Activated CD4-positive, alpha-beta T cell treated with anti-CD3 and anti-CD28 coated beads for 48 hours (primary cell): Measurements from ENCODE around the gene C16orf90.
"Not testable (repeated sequence)": the region's sequence is repeated elsewhere in the genome, so short reads cannot be mapped to it uniquely, and the experiment has no call there.

ENCODE experiments used
- DNase-seq: peaks from one replicate; pipeline ENCODE4 v3.0.0-alpha.2; 2020

Gene C16orf90

GRCh38 chr16:3482659-3483241 is 12.5 kb downstream of the C16orf90 start:
- no peak for DNase-seq

- DNase-seq = no peak
Measured at GRCh38 chr16:3481696-3482658, 13.3 kb downstream of the C16orf90 start.

DNA sequence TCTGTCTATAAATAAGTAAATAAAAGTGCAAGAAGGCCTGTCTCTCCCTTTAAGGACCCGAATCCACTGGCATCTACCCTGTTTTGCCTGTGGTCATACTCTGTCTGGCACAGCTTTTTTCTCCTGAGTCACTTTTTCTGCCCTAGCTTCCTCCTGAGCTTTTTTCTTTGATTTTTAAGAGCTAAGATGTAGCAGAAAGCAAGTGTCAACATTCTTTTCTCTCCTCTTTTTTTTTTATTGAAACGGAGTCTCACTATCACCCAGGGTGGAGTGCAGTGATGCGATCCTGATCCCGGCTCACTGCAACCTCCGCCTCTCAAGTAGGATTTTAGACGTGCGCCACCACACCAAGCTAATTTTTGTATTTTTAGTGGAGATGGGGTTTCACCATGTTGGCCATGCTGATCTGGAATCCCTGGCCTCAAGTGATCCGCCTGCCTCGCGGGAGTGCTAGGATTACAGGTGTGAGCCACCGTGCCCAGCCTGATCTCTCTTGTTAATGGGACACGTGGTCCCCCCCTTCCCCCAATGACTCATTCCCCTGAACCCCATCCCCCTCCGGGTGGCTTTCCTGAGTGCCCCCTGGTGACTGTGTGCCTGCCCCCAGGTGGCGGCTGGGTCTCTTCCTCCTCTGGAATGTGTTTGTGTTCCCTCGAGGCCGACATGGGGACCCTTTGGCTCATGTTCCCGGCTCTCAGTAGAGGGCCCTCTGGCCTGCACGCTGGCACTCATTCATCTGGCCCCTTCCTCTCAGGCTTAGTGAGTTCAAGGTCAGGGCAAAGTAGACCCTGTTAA is 14.2 kb downstream of the C16orf90 start:
- no peak for DNase-seq

DNA sequence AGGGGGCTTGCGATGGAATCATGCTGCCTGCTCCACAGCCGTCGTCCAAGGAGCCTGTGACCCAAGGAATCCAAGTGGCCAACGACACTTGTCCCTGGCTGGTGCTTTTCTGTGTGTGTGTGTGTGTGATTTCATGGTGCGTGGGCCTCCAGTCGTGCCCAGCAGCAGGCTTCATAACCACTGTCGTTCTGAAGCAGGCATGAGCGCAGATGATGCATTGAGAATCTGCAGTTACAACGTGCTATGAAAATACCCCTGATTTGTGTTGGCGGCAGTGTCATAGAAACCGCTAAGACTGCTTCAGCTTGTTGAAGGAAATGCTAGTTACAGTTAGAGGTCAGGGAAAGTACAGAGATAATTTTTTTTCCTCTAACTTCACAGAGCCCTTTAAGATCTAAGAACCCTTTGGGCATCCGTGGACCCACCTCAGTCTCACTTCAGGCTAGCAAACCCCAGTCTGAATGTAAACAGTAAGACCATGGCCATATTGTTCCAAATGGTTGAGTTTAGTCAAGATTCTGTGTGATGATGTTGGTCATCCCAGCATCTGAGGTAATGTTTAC is 15.6 kb downstream of the C16orf90 start:
- no peak for DNase-seq

DNA sequence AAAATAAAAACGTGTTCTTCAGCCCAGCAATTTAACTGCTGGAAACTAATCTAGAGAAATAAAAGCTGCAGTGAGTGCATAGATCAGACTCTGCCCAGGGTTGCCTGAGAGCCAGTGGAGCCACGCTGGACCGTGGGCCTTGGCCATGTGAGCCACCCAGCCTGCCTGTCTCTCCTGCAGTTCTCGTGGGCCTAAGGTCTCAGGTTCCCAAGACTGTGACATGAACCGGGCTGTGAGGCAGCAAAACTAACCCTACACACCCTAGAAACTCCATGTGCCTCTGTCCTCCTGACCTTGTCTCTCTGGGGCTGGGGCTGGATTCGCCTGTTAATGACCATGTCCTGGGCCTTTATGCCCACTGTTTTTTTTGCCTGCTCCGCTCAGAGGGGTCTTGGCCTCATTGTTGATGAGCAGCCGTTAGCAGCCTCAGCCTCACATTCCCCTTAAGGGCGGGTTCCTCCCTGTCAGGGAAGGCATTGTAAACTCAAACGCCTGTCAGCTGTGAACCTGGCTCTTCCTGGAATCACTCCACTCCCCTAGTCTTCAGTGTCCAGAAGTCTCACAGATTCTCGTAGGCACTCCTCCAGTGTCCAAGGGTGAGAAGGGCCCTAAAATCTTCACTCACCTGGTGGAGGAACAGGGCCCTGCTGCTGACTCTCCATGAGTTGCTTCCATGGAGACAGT is 16.9 kb downstream of the C16orf90 start:
- no peak for DNase-seq

GRCh38 chr16:3476409-3476808 is 18.9 kb downstream of the C16orf90 start:
- DNase-seq = no peak

DNA sequence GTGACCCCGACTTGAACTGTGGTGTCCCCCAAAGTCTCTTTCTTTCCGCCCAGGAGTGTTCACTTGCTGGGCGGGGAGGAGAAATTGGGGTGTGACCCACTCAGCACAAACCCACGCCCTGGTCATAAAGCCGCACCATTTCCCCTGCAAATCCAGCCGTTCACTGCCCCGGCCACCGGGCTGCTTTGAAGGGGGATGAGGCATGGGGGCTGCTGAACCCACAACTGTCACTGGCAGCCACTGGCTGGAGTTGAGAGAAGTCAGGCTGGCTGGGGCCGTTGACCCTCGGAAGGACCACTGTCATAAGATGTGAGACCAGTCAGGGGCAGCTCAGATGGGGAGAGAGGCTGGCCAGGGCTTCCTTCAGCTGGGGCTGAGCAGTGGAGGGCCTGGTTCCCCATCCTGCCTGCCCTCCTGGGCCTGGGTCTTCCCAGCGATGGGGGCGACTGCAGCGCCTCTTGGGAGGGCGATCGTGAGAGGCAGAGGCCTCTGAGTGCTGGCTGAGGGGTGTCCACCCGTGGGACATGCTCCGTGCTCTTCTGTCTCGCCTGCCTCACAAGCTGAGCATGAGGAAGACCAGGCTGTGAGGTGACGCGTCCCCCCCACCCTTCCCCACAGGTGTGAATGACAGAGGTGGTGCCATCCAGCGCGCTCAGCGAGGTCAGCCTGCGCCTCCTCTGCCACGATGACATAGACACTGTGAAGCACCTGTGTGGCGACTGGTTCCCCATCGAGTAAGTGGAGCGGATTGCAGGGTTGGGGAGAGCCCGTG is 19.5 kb downstream of the C16orf90 start:
- no peak for DNase-seq

DNA sequence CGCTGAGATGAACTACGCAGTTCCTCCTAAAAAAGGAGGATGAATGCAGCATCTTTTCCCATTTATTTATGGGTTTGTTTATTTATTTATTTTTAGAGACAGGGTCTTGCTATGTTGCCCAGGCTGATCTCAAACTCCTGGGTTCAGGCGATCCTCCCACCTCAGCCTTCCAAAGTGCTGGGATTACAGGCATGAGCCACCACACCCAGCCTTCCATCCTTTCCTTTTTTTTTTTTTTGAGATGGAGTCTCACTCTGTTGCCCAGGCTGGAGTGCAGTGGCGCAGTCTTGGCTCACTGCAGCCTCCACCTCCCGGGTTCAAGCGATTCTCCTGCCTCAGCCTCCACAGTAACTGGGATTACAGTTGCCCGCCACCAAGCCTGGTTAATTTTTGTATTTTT is 20.4 kb downstream of the C16orf90 start:
- not testable (repeated sequence) for DNase-seq

GRCh38 chr16:3474136-3474779 is 21.0 kb downstream of the C16orf90 start:
- no peak for DNase-seq

- DNase-seq = not testable (repeated sequence)
Measured at GRCh38 chr16:3473596-3473943, 21.7 kb downstream of the C16orf90 start.

- DNase-seq = no peak
Measured at GRCh38 chr16:3472878-3473595, 22.3 kb downstream of the C16orf90 start.

- DNase-seq = no peak
Measured at GRCh38 chr16:3471518-3472176, 23.6 kb downstream of the C16orf90 start.

- DNase-seq = no peak
Measured at GRCh38 chr16:3470723-3471122, 24.6 kb downstream of the C16orf90 start.

GRCh38 chr16:3469736-3470135 is 25.6 kb downstream of the C16orf90 start:
- no peak for DNase-seq

DNA sequence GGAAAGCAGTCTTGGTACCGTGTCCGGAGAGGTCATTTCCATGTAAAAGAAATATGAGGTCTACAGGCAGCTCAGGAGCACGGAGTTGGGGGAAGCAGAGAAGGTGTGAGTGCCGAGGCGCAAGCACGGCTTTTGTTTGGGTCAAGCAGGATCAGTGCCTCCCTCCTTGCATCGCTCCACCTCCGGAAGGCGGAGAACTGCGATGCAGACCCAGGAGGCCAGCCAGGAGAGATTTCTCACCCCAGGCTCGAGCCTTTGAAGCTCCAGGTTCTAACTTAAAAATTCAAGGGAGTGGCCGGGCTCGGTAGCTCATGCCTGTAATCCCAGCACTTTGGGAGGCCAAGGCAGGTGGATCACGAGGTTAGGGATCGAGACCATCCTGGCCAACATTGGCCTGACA is 26.8 kb downstream of the C16orf90 start:
- DNase-seq = no peak

DNA sequence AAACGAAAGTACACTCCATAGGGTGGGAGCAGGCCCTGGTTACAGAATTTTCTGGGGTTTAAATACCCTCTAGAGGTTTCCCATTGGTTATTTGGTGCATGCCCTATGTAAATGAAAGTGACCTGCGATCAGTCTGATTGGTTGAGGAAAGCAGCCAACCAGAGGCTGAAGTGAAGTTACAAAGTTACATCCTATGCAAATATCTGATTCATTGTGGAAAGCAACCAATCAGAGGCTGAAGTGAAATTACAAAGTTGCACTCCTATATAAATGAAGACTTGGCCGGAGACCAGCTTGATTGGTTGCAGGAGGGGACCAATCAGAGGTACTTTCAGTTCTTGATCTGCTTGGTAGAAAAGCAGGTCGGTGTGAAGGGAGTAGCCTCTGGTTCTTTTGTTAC is 27.4 kb downstream of the C16orf90 start:
- DNase-seq = no peak

DNA sequence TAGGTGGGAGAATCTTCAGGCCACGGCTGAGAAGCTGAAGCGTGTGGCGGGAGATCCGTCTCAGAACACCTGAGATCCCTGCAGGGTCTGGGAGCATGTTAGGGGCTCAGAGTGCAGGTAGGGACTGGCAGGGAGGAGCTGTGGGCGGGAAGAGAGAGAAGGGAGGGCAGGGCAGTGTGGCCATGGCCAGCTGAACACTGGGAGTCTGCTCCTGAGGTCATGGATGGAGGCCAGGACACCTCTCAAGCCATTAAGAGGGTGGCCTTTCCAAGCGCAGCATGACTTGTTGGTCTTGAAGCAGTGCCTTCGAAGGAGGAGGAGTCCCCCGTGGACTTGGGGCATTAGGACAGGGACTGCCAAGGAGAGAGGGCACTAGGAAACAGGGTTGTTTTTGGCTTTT is 28.1 kb downstream of the C16orf90 start:
- DNase-seq = no peak

DNA sequence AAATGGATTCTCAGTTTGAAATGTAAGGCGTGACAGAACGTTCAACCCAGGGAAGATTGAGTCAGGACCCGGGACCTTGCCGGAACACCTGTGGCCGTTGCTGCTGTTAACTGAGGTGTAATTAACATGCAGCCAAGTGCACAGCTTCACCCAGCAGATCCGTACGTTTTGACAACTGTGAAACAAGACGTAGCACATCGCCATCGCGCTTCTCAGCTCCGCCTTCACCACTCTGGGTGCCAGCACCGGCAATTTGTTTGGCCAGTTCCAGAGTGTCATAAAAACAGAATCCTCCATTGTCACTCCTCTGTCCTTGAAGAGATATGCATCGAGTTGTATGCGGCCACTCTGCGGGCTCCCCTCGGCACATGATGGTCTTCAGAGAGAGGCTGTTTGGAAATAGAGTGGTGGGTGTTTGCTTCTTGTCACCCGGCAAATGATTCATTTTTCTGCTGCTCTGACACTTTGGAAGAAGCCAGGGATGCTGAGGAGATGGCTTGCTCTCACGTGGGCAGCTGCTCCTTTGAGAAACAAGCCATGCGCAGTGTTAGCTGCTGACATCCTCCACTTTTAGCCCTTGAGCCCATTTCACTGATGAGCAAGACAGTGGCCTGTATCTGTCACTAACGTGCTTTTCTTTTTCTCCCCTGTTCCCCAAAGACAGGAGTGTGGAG is 29.2 kb downstream of the C16orf90 start:
- DNase-seq = no peak

- DNase-seq = no peak
Measured at GRCh38 chr16:3465301-3465700, 30.0 kb downstream of the C16orf90 start.
